Measurements from ENCODE around the gene RET.

Gene RET

GRCh38 chr10:43076876-43077420 is at the start of gene RET:
TSS of gene RET (plus strand) at chr10:43077069. CDS start at chr10:43077259, 190 bp downstream.
- DNase-seq (ENCODE audit: low read depth) = no peak
- TF ChIP-seq CTCF (IDR thresholded peaks at IDR 0.05; ENCODE audit: low read depth, low read length, missing control alignments) = no peak
- H3K4me3 ChIP-seq (ENCODE audit: low read depth, low read length) = no peak within 1 kb of the TSS; the same call in 1 of the 2 replicates

- H3K4me3 ChIP-seq (ENCODE audit: low read depth, low read length) = no peak overlapping the region
- no peak for DNase-seq (ENCODE audit: low read depth)
- no peak for TF ChIP-seq CTCF (IDR thresholded peaks at IDR 0.05; ENCODE audit: low read depth, low read length, missing control alignments)
Measured at GRCh38 chr10:43027331-43027955, 49.4 kb upstream of the RET start.

- no peak for DNase-seq (ENCODE audit: low read depth)
- no peak for TF ChIP-seq CTCF (IDR thresholded peaks at IDR 0.05; ENCODE audit: low read depth, low read length, missing control alignments)
- H3K4me3 ChIP-seq (ENCODE audit: low read depth, low read length) = no peak overlapping the region
Measured at GRCh38 chr10:43028143-43028542, 48.7 kb upstream of the RET start.

- no peak for TF ChIP-seq CTCF (IDR thresholded peaks at IDR 0.05; ENCODE audit: low read depth, low read length, missing control alignments)
- no peak for DNase-seq (ENCODE audit: low read depth)
- no peak overlapping the region for H3K4me3 ChIP-seq (ENCODE audit: low read depth, low read length)
Measured at GRCh38 chr10:43029043-43029442, 47.8 kb upstream of the RET start.

GRCh38 chr10:43032613-43033012 is 44.3 kb upstream of the RET start:
- TF ChIP-seq CTCF (IDR thresholded peaks at IDR 0.05; ENCODE audit: low read depth, low read length, missing control alignments) = no peak
- no peak overlapping the region for H3K4me3 ChIP-seq (ENCODE audit: low read depth, low read length)
- DNase-seq (ENCODE audit: low read depth) = no peak

GRCh38 chr10:43035800-43036199 is 41.1 kb upstream of the RET start:
- no peak for DNase-seq (ENCODE audit: low read depth)
- no peak for TF ChIP-seq CTCF (IDR thresholded peaks at IDR 0.05; ENCODE audit: low read depth, low read length, missing control alignments)
- H3K4me3 ChIP-seq (ENCODE audit: low read depth, low read length) = no peak overlapping the region

Measured in GM12864 (cell line).